KMS-11 (cell line): Measurements from ENCODE around the gene STH.
"Not testable (repeated sequence)": the region's sequence is repeated elsewhere in the genome, so short reads cannot be mapped to it uniquely, and the experiment has no call there.

Source experiments
- H2AFZ ChIP-seq: fragments of 200-600 bp; sonication (generic); 2 replicates; pipeline ENCODE4 v1.6.1; 2016; ENCODE audit warnings: antibody characterized with exemption, mixed run types, low read depth
- H3K27ac ChIP-seq: fragments of 200-600 bp; sonication (generic); 2 replicates; pipeline ENCODE4 v1.6.1; 2016; ENCODE audit warnings: mild to moderate bottlenecking, mixed run types
- H3K27me3 ChIP-seq: fragments of 200-600 bp; sonication (generic); 2 replicates; pipeline ENCODE4 v1.6.1; 2017; ENCODE audit warnings: mild to moderate bottlenecking, low read depth, mixed run types, moderate library complexity; ENCODE audit not compliant: insufficient read depth
- H3K36me3 ChIP-seq: fragments of 200-600 bp; sonication (generic); 2 replicates; pipeline ENCODE4 v1.6.1; 2017; ENCODE audit warnings: mild to moderate bottlenecking, mixed run types; ENCODE audit not compliant: insufficient read depth
- H3K4me1 ChIP-seq: fragments of 200-600 bp; sonication (generic); 2 replicates; pipeline ENCODE4 v1.6.1; 2016; ENCODE audit warnings: mild to moderate bottlenecking, low read depth, mixed run types; ENCODE audit not compliant: poor library complexity, severe bottlenecking
- H3K4me2 ChIP-seq: fragments of 200-600 bp; sonication (generic); 2 replicates; pipeline ENCODE4 v1.7.0; 2016; ENCODE audit warnings: mild to moderate bottlenecking, mixed run types
- H3K4me3 ChIP-seq: fragments of 200-600 bp; sonication (generic); IDR thresholded peaks from 2 replicates; pipeline ENCODE4 v1.6.1; 2017; ENCODE audit warnings: low read depth, low read length, mixed read lengths; ENCODE audit not compliant: insufficient read depth
- H3K79me2 ChIP-seq: fragments of 200-600 bp; sonication (generic); 2 replicates; pipeline ENCODE4 v1.6.1; 2016; ENCODE audit warnings: low read depth, mixed run types; ENCODE audit not compliant: insufficient read depth
- H3K9ac ChIP-seq: fragments of 200-600 bp; sonication (generic); 2 replicates; pipeline ENCODE4 v1.6.1; 2016; ENCODE audit warnings: mild to moderate bottlenecking, mixed run types
- H4K20me1 ChIP-seq: fragments of 200-600 bp; sonication (generic); 2 replicates; pipeline ENCODE4 v1.6.1; 2016; ENCODE audit warnings: mild to moderate bottlenecking, mixed run types; ENCODE audit not compliant: insufficient read depth
- TF ChIP-seq, protein P1 (sequence below): fragments of 200-600 bp; sonication (generic); conservative IDR thresholded peaks from 2 replicates; pipeline ENCODE4 v1.6.1; 2017; ENCODE audit warnings: low read depth, mild to moderate bottlenecking, antibody characterized with exemption, low read length, moderate library complexity, mixed read lengths

STH gene

DNA sequence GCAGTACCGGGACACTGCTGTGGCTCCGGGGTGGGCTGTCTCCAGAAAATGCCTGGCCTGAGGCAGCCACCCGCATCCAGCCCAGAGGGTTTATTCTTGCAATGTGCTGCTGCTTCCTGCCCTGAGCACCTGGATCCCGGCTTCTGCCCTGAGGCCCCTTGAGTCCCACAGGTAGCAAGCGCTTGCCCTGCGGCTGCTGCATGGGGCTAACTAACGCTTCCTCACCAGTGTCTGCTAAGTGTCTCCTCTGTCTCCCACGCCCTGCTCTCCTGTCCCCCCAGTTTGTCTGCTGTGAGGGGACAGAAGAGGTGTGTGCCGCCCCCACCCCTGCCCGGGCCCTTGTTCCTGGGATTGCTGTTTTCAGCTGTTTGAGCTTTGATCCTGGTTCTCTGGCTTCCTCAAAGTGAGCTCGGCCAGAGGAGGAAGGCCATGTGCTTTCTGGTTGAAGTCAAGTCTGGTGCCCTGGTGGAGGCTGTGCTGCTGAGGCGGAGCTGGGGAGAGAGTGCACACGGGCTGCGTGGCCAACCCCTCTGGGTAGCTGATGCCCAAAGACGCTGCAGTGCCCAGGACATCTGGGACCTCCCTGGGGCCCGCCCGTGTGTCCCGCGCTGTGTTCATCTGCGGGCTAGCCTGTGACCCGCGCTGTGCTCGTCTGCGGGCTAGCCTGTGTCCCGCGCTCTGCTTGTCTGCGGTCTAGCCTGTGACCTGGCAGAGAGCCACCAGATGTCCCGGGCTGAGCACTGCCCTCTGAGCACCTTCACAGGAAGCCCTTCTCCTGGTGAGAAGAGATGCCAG is 12.9 kb downstream of the STH start:
- no peak overlapping the region for H3K9ac ChIP-seq
- no peaks in the 10 kb centered on the region for H3K4me1 ChIP-seq
- no peak overlapping the region for H3K4me3 ChIP-seq
- no peak overlapping the region for H2AFZ ChIP-seq
- H3K27me3 ChIP-seq, result no peaks in the 10 kb centered on the region
- no peaks in the 10 kb centered on the region for H4K20me1 ChIP-seq
- no peaks in the 10 kb centered on the region for H3K79me2 ChIP-seq
- no peak overlapping the region for H3K4me2 ChIP-seq
- H3K27ac ChIP-seq, result no peak overlapping the region
- TF ChIP-seq, protein P1, sequence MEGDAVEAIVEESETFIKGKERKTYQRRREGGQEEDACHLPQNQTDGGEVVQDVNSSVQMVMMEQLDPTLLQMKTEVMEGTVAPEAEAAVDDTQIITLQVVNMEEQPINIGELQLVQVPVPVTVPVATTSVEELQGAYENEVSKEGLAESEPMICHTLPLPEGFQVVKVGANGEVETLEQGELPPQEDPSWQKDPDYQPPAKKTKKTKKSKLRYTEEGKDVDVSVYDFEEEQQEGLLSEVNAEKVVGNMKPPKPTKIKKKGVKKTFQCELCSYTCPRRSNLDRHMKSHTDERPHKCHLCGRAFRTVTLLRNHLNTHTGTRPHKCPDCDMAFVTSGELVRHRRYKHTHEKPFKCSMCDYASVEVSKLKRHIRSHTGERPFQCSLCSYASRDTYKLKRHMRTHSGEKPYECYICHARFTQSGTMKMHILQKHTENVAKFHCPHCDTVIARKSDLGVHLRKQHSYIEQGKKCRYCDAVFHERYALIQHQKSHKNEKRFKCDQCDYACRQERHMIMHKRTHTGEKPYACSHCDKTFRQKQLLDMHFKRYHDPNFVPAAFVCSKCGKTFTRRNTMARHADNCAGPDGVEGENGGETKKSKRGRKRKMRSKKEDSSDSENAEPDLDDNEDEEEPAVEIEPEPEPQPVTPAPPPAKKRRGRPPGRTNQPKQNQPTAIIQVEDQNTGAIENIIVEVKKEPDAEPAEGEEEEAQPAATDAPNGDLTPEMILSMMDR, result no peak
- H3K36me3 ChIP-seq, result no peaks in the 10 kb centered on the region

DNA sequence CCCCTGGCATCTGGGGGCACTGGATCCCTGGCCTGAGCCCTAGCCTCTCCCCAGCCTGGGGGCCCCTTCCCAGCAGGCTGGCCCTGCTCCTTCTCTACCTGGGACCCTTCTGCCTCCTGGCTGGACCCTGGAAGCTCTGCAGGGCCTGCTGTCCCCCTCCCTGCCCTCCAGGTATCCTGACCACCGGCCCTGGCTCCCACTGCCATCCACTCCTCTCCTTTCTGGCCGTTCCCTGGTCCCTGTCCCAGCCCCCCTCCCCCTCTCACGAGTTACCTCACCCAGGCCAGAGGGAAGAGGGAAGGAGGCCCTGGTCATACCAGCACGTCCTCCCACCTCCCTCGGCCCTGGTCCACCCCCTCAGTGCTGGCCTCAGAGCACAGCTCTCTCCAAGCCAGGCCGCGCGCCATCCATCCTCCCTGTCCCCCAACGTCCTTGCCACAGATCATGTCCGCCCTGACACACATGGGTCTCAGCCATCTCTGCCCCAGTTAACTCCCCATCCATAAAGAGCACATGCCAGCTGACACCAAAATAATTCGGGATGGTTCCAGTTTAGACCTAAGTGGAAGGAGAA is 13.5 kb downstream of the STH start:
- H3K9ac ChIP-seq, result no peak overlapping the region
- H3K36me3 ChIP-seq, result no peaks in the 10 kb centered on the region
- no peaks in the 10 kb centered on the region for H3K27me3 ChIP-seq
- TF ChIP-seq, protein P1, result no peak
- H3K4me3 ChIP-seq, result no peak overlapping the region
- H4K20me1 ChIP-seq, result no peaks in the 10 kb centered on the region
- H3K4me1 ChIP-seq, result no peaks in the 10 kb centered on the region
- no peaks in the 10 kb centered on the region for H3K79me2 ChIP-seq
- no peak overlapping the region for H2AFZ ChIP-seq
- H3K4me2 ChIP-seq, result no peak overlapping the region
- no peak overlapping the region for H3K27ac ChIP-seq

DNA sequence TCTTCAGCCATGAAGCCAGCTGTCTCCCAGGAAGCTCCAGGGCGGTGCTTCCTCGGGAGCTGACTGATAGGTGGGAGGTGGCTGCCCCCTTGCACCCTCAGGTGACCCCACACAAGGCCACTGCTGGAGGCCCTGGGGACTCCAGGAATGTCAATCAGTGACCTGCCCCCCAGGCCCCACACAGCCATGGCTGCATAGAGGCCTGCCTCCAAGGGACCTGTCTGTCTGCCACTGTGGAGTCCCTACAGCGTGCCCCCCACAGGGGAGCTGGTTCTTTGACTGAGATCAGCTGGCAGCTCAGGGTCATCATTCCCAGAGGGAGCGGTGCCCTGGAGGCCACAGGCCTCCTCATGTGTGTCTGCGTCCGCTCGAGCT is 14.1 kb downstream of the STH start:
- no peak overlapping the region for H3K4me2 ChIP-seq
- no peaks in the 10 kb centered on the region for H3K36me3 ChIP-seq
- no peaks in the 10 kb centered on the region for H3K27me3 ChIP-seq
- no peak overlapping the region for H3K4me3 ChIP-seq
- TF ChIP-seq, protein P1, result no peak
- H3K4me1 ChIP-seq, result no peaks in the 10 kb centered on the region
- no peak overlapping the region for H3K9ac ChIP-seq
- H4K20me1 ChIP-seq, result no peaks in the 10 kb centered on the region
- H2AFZ ChIP-seq, result no peak overlapping the region
- H3K27ac ChIP-seq, result no peak overlapping the region
- no peaks in the 10 kb centered on the region for H3K79me2 ChIP-seq

DNA sequence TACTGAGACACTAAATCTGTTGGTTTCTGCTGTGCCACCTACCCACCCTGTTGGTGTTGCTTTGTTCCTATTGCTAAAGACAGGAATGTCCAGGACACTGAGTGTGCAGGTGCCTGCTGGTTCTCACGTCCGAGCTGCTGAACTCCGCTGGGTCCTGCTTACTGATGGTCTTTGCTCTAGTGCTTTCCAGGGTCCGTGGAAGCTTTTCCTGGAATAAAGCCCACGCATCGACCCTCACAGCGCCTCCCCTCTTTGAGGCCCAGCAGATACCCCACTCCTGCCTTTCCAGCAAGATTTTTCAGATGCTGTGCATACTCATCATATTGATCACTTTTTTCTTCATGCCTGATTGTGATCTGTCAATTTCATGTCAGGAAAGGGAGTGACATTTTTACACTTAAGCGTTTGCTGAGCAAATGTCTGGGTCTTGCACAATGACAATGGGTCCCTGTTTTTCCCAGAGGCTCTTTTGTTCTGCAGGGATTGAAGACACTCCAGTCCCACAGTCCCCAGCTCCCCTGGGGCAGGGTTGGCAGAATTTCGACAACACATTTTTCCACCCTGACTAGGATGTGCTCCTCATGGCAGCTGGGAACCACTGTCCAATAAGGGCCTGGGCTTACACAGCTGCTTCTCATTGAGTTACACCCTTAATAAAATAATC is 14.6 kb downstream of the STH start:
- H3K4me2 ChIP-seq, result no peak overlapping the region
- no peak overlapping the region for H2AFZ ChIP-seq
- H3K9ac ChIP-seq, result no peak overlapping the region

DNA sequence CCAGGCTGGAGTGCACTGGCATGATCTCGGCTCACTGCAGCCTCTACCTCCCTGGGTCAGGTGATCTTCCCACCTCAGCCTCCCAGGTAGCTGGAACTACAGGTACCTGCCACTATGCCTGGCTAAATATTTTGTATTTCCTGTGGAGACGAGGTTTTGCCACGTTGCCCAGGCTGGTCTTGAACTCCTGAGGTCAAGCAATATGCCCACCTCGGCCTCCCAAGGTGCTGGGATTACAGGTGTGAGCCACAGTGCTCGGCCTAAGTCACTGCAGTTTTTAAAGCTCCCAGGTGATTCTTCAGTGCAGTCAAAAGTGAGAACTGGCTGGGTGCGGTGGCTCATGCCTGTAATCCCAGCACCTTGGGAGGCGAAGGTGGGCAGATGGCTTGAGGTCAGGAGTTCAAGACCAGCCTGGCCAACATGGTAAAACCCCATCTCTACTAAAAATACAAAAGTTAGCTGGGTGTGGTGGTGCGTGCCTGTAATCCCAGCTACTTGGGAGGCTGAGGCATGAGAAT is 20.4 kb downstream of the STH start:
- not testable (repeated sequence) for H3K4me2 ChIP-seq, H3K4me3 ChIP-seq, H2AFZ ChIP-seq, H3K9ac ChIP-seq, H3K79me2 ChIP-seq, H3K36me3 ChIP-seq, H3K27me3 ChIP-seq, H3K4me1 ChIP-seq, H4K20me1 ChIP-seq, H3K27ac ChIP-seq

More for the DNA sequence above, 14.6 kb downstream of the STH start:
- no peaks in the 10 kb centered on the region for H3K4me1 ChIP-seq
- H3K27me3 ChIP-seq, result no peaks in the 10 kb centered on the region
- no peaks in the 10 kb centered on the region for H3K36me3 ChIP-seq
- TF ChIP-seq, protein P1, result no peak
- no peak overlapping the region for H3K4me3 ChIP-seq
- no peaks in the 10 kb centered on the region for H3K79me2 ChIP-seq
- no peaks in the 10 kb centered on the region for H4K20me1 ChIP-seq
- no peak overlapping the region for H3K27ac ChIP-seq
